Ishikawa (cell line): ENCODE results near the gene BAIAP3.

Experiments used
- CEBPB ChIP-seq: IDR thresholded peaks from 2 replicates; pipeline ENCODE4 v1.6.1; 2012
- CREB1 ChIP-seq: IDR thresholded peaks from 2 replicates; pipeline ENCODE4 v1.6.1; 2012; ENCODE audit warnings: low read depth
- EGR1 ChIP-seq: IDR thresholded peaks from 2 replicates; pipeline ENCODE4 v1.6.1; 2012
- EP300 ChIP-seq: IDR thresholded peaks from 2 replicates; pipeline ENCODE4 v1.6.1; 2012; ENCODE audit warnings: borderline replicate concordance
- FOXM1 ChIP-seq: IDR thresholded peaks from 2 replicates; pipeline ENCODE4 v1.6.1; 2012; ENCODE audit warnings: low read depth, borderline replicate concordance
- NFIC ChIP-seq: IDR thresholded peaks from 2 replicates; pipeline ENCODE4 v1.6.1; 2012
- RAD21 ChIP-seq: IDR thresholded peaks from 2 replicates; pipeline ENCODE4 v1.6.1; 2012; ENCODE audit warnings: low read depth
- TAF1 ChIP-seq: IDR thresholded peaks from 2 replicates; pipeline ENCODE4 v1.6.1; 2012; ENCODE audit warnings: low read depth, mild to moderate bottlenecking
- TCF12 ChIP-seq: IDR thresholded peaks from 2 replicates; pipeline ENCODE4 v1.6.1; 2012; ENCODE audit warnings: low read depth
- TEAD4 ChIP-seq: IDR thresholded peaks from 2 replicates; pipeline ENCODE4 v1.6.1; 2012
- YY1 ChIP-seq: IDR thresholded peaks from 2 replicates; pipeline ENCODE4 v1.6.1; 2012; ENCODE audit warnings: low read depth
- ZBTB7A ChIP-seq: IDR thresholded peaks from 2 replicates; pipeline ENCODE4 v1.6.1; 2012; ENCODE audit warnings: low read depth
- TF ChIP-seq, protein P1 (sequence below): IDR thresholded peaks from 2 replicates; pipeline ENCODE4 v1.6.1; 2012
- TF ChIP-seq, protein P2 (sequence below): IDR thresholded peaks from 2 replicates; pipeline ENCODE4 v1.6.1; 2012; ENCODE audit warnings: low read depth, mild to moderate bottlenecking
- TF ChIP-seq, protein P3 (sequence below): IDR thresholded peaks from 2 replicates; pipeline ENCODE4 v1.6.1; 2012

The BAIAP3 gene

GRCh38 chr16:1320658-1321240 is 12.7 kb upstream of the BAIAP3 start:
- no peak for TF ChIP-seq RAD21

DNA sequence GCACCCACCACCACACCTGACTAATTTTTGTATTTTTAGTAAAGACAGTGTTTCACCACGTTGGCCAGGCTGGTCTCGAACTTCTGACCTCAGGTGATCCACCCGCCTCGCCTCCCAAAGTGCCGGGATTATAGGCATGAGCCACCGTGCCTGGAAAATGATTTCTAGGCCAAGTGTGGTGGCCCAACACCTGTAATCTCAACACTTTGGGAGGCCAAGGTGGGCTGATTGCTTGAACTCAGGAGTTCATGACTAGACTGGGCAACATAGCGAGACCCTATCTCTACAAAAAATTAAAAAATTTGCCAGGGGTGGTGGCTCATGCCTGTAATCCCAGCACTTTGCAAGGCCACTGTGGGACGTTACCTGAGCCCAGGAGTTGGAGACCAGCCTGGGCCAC is 11.0 kb upstream of the BAIAP3 start:
- TF ChIP-seq YY1 (no peak), EP300 (no peak), FOXM1 (no peak), ZBTB7A (no peak), TCF12 (no peak)

DNA sequence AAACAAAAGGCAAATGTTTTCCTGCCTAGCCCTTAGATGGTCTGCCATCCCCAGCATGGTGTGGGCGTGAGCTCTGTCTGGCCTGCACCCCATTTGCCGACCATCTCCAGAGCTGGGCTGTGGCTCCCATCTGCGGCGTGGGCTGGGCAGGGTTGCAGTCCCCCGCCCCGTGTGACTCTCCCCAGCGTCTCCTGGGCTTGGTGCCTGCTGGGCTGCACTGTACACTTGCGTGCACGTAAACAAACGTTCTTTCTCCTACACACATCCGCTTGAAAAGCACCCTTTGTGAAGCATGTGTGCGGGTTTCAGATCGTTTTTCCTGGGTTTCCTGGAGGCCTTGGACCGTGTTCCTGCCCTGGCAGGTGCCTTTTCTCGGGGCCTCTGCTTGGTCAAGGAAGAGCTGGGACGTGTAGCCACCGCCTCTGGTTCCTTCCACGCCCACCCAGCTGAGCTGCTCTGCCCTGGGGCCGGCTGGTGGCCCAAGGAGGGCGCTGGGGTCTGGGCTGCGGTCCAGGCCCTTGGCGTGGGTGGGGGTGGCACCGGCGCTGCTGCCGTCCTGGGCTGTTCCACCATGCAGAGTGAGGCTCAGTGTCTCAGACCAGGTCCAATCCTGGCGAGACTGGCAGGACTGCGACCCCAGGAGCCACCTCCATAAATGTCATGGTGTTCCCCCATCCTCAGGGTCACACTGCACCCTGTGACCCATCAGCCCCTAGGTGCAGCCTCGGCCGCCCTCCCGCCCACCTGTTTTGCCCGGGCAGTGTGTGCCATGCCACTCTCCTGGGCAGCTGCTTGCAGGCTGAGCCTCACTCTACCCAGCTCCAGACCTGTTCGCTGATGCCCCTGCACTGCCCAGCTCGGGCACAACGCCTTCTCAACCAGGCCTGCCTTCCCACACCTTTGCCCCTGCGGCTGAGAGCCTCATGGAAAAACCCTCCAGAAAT is 9.9 kb upstream of the BAIAP3 start:
- TF ChIP-seq EP300 (no peak), CREB1 (no peak), FOXM1 (no peak), RAD21 (no peak), ZBTB7A (no peak), NFIC (no peak), TCF12 (no peak), YY1 (no peak), TAF1 (no peak), EGR1 (no peak), TEAD4 (no peak), CEBPB (no peak)
- TF ChIP-seq, protein P1, sequence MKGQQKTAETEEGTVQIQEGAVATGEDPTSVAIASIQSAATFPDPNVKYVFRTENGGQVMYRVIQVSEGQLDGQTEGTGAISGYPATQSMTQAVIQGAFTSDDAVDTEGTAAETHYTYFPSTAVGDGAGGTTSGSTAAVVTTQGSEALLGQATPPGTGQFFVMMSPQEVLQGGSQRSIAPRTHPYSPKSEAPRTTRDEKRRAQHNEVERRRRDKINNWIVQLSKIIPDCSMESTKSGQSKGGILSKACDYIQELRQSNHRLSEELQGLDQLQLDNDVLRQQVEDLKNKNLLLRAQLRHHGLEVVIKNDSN = no peak
- TF ChIP-seq, protein P2, sequence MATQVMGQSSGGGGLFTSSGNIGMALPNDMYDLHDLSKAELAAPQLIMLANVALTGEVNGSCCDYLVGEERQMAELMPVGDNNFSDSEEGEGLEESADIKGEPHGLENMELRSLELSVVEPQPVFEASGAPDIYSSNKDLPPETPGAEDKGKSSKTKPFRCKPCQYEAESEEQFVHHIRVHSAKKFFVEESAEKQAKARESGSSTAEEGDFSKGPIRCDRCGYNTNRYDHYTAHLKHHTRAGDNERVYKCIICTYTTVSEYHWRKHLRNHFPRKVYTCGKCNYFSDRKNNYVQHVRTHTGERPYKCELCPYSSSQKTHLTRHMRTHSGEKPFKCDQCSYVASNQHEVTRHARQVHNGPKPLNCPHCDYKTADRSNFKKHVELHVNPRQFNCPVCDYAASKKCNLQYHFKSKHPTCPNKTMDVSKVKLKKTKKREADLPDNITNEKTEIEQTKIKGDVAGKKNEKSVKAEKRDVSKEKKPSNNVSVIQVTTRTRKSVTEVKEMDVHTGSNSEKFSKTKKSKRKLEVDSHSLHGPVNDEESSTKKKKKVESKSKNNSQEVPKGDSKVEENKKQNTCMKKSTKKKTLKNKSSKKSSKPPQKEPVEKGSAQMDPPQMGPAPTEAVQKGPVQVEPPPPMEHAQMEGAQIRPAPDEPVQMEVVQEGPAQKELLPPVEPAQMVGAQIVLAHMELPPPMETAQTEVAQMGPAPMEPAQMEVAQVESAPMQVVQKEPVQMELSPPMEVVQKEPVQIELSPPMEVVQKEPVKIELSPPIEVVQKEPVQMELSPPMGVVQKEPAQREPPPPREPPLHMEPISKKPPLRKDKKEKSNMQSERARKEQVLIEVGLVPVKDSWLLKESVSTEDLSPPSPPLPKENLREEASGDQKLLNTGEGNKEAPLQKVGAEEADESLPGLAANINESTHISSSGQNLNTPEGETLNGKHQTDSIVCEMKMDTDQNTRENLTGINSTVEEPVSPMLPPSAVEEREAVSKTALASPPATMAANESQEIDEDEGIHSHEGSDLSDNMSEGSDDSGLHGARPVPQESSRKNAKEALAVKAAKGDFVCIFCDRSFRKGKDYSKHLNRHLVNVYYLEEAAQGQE = no peak
- TF ChIP-seq, protein P3, sequence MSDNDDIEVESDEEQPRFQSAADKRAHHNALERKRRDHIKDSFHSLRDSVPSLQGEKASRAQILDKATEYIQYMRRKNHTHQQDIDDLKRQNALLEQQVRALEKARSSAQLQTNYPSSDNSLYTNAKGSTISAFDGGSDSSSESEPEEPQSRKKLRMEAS = no peak

- TF ChIP-seq TEAD4 (no peak), RAD21 (no peak), CEBPB (no peak), ZBTB7A (no peak), EGR1 (no peak), FOXM1 (no peak), TAF1 (no peak), EP300 (no peak), YY1 (no peak), TCF12 (no peak), NFIC (no peak), CREB1 (no peak)
- TF ChIP-seq, protein P2 = no peak
- TF ChIP-seq, protein P3 = no peak
- TF ChIP-seq, protein P1 = no peak
Observed at GRCh38 chr16:1324286-1324826, 9.1 kb upstream of the BAIAP3 start.

DNA sequence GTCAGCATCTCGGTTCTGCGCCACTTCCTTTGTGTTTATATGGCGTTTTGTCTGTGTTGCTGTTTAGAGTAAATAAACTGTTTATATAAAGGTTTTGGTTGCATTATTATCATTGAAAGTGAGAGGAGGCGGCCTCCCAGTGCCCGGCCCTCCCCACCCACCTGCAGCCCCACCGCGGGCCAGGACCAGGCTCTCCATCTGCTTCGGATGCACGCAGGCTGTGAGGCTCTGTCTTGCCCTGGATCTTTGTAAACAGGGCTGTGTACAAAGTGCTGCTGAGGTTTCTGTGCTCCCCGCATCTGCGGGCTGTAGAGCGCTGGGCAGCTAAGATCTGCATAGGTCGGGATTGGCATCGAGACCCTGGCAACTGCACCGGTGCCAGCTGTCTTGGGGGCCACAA is 8.2 kb upstream of the BAIAP3 start:
- TF ChIP-seq, protein P2 = no peak
- no peak for TF ChIP-seq TCF12
